GM19240 (cell line): ENCODE measurements around the gene SIGMAR1.

Experiments
- DNase-seq: peaks from one replicate; pipeline ENCODE4 v3.0.0; 2011; ENCODE audit warnings: low spot score; ENCODE audit not compliant: insufficient read length

SIGMAR1 gene

GRCh38 chr9:34630402-34631154, 7.0 kb downstream of the SIGMAR1 start:
- no peak for DNase-seq

- no peak for DNase-seq
These were observed 8.1 kb downstream of the SIGMAR1 start for GRCh38 chr9:34629491-34629808.

GRCh38 chr9:34628656-34629490, 8.7 kb downstream of the SIGMAR1 start, which contains the start of gene ARID3C:
Gene ARID3C, minus strand, starts transcription at chr9:34629066. Its CDS starts 1,052 bp downstream, at chr9:34628014.
- DNase-seq: no peak

- DNase-seq: no peak
These were observed 9.6 kb downstream of the SIGMAR1 start for GRCh38 chr9:34627716-34628655.

- no peak for DNase-seq
These were observed 12.5 kb downstream of the SIGMAR1 start for GRCh38 chr9:34625186-34625486.

- no peak for DNase-seq
These were observed 13.0 kb downstream of the SIGMAR1 start for GRCh38 chr9:34624475-34625185.

GRCh38 chr9:34623374-34624235, 14.0 kb downstream of the SIGMAR1 start:
- no peak for DNase-seq

- DNase-seq: peak; percentile 99
These were observed 17.3 kb downstream of the SIGMAR1 start, which contains the start of gene DCTN3 for GRCh38 chr9:34620061-34620994. Gene DCTN3, minus strand, starts transcription at chr9:34620495. Its CDS starts 31 bp downstream, at chr9:34620464.

GRCh38 chr9:34615132-34615531, 22.5 kb downstream of the SIGMAR1 start:
- DNase-seq: no peak

GRCh38 chr9:34612788-34613390, 24.7 kb downstream of the SIGMAR1 start:
- DNase-seq: peak; percentile 47

GRCh38 chr9:34611811-34612787, 25.5 kb downstream of the SIGMAR1 start, which contains the start of gene RPP25L:
Gene RPP25L, minus strand, starts transcription at chr9:34612097. Its CDS starts 801 bp downstream, at chr9:34611296.
- DNase-seq: peak; percentile 87

- DNase-seq: no peak
These were observed 26.3 kb downstream of the SIGMAR1 start for GRCh38 chr9:34611251-34611810.

GRCh38 chr9:34610434-34611206, 27.0 kb downstream of the SIGMAR1 start:
- no peak for DNase-seq

GRCh38 chr9:34607331-34607730, 30.3 kb downstream of the SIGMAR1 start:
- DNase-seq: no peak

- DNase-seq: no peak
These were observed 30.7 kb downstream of the SIGMAR1 start for GRCh38 chr9:34606905-34607304.

GRCh38 chr9:34606190-34606589, 31.4 kb downstream of the SIGMAR1 start:
- no peak for DNase-seq
